Stimulated activated CD4-positive, alpha-beta T cell treated with anti-CD3 and anti-CD28 coated beads, Interleukin-4, amount 100 ng/mL, for 1 hour (primary cell): Measurements from ENCODE around the gene TM4SF20.

Experiments
- DNase-seq: peaks from one replicate; pipeline ENCODE4 v3.0.0-alpha.2; 2020

TM4SF20 gene

GRCh38 chr2:227379095-227379494 lies at the start of gene TM4SF20:
Gene TM4SF20 (minus strand): TSS chr2:227379306. CDS start chr2:227379268, 38 bp downstream.
- no peak for DNase-seq

GRCh38 chr2:227428731-227429285 lies 49.7 kb upstream of the TM4SF20 start:
- no peak for DNase-seq

- DNase-seq: no peak
These were observed 44.8 kb upstream of the TM4SF20 start for GRCh38 chr2:227423656-227424499.

GRCh38 chr2:227420087-227421052 lies 41.3 kb upstream of the TM4SF20 start:
- DNase-seq: no peak

GRCh38 chr2:227416701-227417100 lies 37.6 kb upstream of the TM4SF20 start:
- DNase-seq: no peak

- DNase-seq: no peak
These were observed 36.7 kb upstream of the TM4SF20 start for GRCh38 chr2:227415538-227416424.

- no peak for DNase-seq
These were observed 35.7 kb upstream of the TM4SF20 start for GRCh38 chr2:227414846-227415245.

- DNase-seq: no peak
These were observed 34.3 kb upstream of the TM4SF20 start for GRCh38 chr2:227413371-227413770.

- no peak for DNase-seq
These were observed 33.8 kb upstream of the TM4SF20 start for GRCh38 chr2:227412877-227413276.

GRCh38 chr2:227411990-227412350 lies 32.9 kb upstream of the TM4SF20 start:
- DNase-seq: no peak

GRCh38 chr2:227411320-227411989 lies 32.3 kb upstream of the TM4SF20 start:
- peak; percentile 57 for DNase-seq

GRCh38 chr2:227410191-227410590 lies 31.1 kb upstream of the TM4SF20 start:
- DNase-seq: no peak

GRCh38 chr2:227407591-227408151 lies 28.6 kb upstream of the TM4SF20 start:
- no peak for DNase-seq

- DNase-seq: no peak
These were observed 27.3 kb upstream of the TM4SF20 start for GRCh38 chr2:227406177-227407031.

- DNase-seq: no peak
These were observed 25.6 kb upstream of the TM4SF20 start for GRCh38 chr2:227404585-227405271.

- DNase-seq: no peak
These were observed 23.9 kb upstream of the TM4SF20 start for GRCh38 chr2:227402959-227403358.

- no peak for DNase-seq
These were observed 23.2 kb upstream of the TM4SF20 start for GRCh38 chr2:227402321-227402720.

- DNase-seq: no peak
These were observed 22.4 kb upstream of the TM4SF20 start for GRCh38 chr2:227401550-227401949.
